Panc1 (cell line): Measurements from ENCODE around the gene IL2RA.
"Not testable (repeated sequence)": the region's sequence is repeated elsewhere in the genome, so short reads cannot be mapped to it uniquely, and the experiment has no call there.

Experiments used
- CTCF ChIP-seq: fragments of 450-650 bp; IDR thresholded peaks from 2 replicates; pipeline ENCODE4 v1.5.1; 2017; ENCODE audit warnings: mild to moderate bottlenecking
- POLR2AphosphoS5 ChIP-seq: IDR thresholded peaks from 2 replicates; pipeline ENCODE4 v1.6.1; 2012; ENCODE audit warnings: mild to moderate bottlenecking, low read depth, low read length, moderate library complexity
- REST ChIP-seq, 2 experiments: IDR thresholded peaks; 2 replicates each; pipeline ENCODE4 v1.6.1; 2011 to 2012; ENCODE audit warnings: low read depth in 2 of 2, control low read depth in 1 of 2, low read length in 1 of 2, mild to moderate bottlenecking in 1 of 2, moderate library complexity in 1 of 2; ENCODE audit not compliant: insufficient read depth in 1 of 2
- TCF7L2 ChIP-seq: IDR thresholded peaks from 2 replicates; pipeline ENCODE4 v1.6.1; 2011; ENCODE audit warnings: mild to moderate bottlenecking, low read depth, low read length, inconsistent platforms

- not testable (repeated sequence) for TF ChIP-seq CTCF; REST (IDR thresholded peaks at IDR 0.05; ENCODE audit: insufficient read depth in 1 of 2, low read depth in 2 of 2, low read length in 1 of 2); TCF7L2; POLR2AphosphoS5
Measured at GRCh38 chr10:6005161-6005804, 56.9 kb downstream of the IL2RA start.
